DOHH2 (cell line): Measurements from ENCODE around the gene INSYN2B.

Experiments used
- EZH2phosphoT487 ChIP-seq: fragments of 200-600 bp; sonication (generic); IDR thresholded peaks from 2 replicates; pipeline ENCODE4 v1.6.1; 2017; ENCODE audit warnings: borderline replicate concordance, mild to moderate bottlenecking, antibody characterized with exemption, low read length, moderate library complexity, mixed read lengths
- TF ChIP-seq, protein P1 (sequence below): fragments of 200-600 bp; sonication (generic); IDR thresholded peaks from one replicate; pipeline ENCODE4 v1.5.1; 2014; ENCODE audit warnings: antibody characterized with exemption, mild to moderate bottlenecking, low read depth, low read length; ENCODE audit not compliant: poor library complexity, severe bottlenecking

DNA sequence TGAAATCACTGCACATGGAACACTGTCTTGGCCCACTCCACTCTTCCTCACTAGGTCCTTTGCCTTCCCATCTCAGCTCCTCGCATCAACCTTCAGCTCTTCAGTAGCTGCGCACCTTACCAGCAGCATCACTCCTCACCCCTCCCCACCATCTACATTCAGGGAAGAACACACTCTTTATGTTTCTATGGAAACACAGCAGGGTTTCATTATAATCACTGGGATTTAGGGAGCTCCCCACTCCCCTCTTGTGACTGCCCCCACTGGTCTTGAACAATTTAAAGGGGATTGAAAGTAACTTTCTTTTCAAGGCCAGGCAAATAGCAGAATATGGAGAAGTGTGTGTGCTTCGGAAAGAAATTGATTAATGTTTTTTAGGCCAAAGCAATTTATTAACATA, 111.2 kb downstream of the INSYN2B start:
- TF ChIP-seq, protein P1, sequence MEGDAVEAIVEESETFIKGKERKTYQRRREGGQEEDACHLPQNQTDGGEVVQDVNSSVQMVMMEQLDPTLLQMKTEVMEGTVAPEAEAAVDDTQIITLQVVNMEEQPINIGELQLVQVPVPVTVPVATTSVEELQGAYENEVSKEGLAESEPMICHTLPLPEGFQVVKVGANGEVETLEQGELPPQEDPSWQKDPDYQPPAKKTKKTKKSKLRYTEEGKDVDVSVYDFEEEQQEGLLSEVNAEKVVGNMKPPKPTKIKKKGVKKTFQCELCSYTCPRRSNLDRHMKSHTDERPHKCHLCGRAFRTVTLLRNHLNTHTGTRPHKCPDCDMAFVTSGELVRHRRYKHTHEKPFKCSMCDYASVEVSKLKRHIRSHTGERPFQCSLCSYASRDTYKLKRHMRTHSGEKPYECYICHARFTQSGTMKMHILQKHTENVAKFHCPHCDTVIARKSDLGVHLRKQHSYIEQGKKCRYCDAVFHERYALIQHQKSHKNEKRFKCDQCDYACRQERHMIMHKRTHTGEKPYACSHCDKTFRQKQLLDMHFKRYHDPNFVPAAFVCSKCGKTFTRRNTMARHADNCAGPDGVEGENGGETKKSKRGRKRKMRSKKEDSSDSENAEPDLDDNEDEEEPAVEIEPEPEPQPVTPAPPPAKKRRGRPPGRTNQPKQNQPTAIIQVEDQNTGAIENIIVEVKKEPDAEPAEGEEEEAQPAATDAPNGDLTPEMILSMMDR: no peak
- TF ChIP-seq EZH2phosphoT487: no peak
